ENCODE data around the gene ZNF691.
"Not testable (repeated sequence)": the region's sequence is repeated elsewhere in the genome, so short reads cannot be mapped to it uniquely, and the experiment has no call there.

Gene ZNF691

GRCh38 chr1:42889264-42889663 is 42.9 kb downstream of the ZNF691 start:
- Histone ChIP-seq H3K27ac (ENCODE audit: low read depth, low read length) (no peak overlapping the region), H3K9ac (ENCODE audit: low read length) (no peak overlapping the region), H3K9me3 (ENCODE audit: low read length) (no peaks in the 10 kb centered on the region), H3K4me1 (ENCODE audit: insufficient read depth, low read length) (no peaks in the 10 kb centered on the region), H3K36me3 (ENCODE audit: insufficient read depth, low read length) (no peaks in the 10 kb centered on the region), H3K27me3 (ENCODE audit: control insufficient read depth in 1 of 2, insufficient read depth in 2 of 2, low read length in 2 of 2) (no peaks in the 10 kb centered on the region), H3K4me3 (ENCODE audit: low read depth in 1 of 2, low read length in 2 of 2) (no peak overlapping the region)

GRCh38 chr1:42891465-42892138 is 45.2 kb downstream of the ZNF691 start:
- Histone ChIP-seq H3K9me3 (ENCODE audit: low read length) (no peaks in the 10 kb centered on the region), H3K36me3 (ENCODE audit: insufficient read depth, low read length) (no peaks in the 10 kb centered on the region), H3K27me3 (ENCODE audit: control insufficient read depth in 1 of 2, insufficient read depth in 2 of 2, low read length in 2 of 2) (no peaks in the 10 kb centered on the region), H3K4me3 (ENCODE audit: low read depth in 1 of 2, low read length in 2 of 2) (no peak overlapping the region), H3K27ac (ENCODE audit: low read depth, low read length) (no peak overlapping the region), H3K9ac (ENCODE audit: low read length) (no peak overlapping the region), H3K4me1 (ENCODE audit: insufficient read depth, low read length) (no peaks in the 10 kb centered on the region)

GRCh38 chr1:42899960-42900359 is 53.5 kb downstream of the ZNF691 start:
- not testable (repeated sequence) for H3K36me3 ChIP-seq (ENCODE audit: insufficient read depth, low read length); H3K4me1 ChIP-seq (ENCODE audit: insufficient read depth, low read length); H3K27me3 ChIP-seq (ENCODE audit: control insufficient read depth in 1 of 2, insufficient read depth in 2 of 2, low read length in 2 of 2); H3K9ac ChIP-seq (ENCODE audit: low read length); H3K9me3 ChIP-seq (ENCODE audit: low read length); H3K4me3 ChIP-seq (ENCODE audit: low read depth in 1 of 2, low read length in 2 of 2); H3K27ac ChIP-seq (ENCODE audit: low read depth, low read length)

All from muscle layer of colon (tissue), 2 donors.